NOMO-1 treated with dmso at 0.1 percent for 144 hours (cell line): ENCODE data around the gene LDLRAD3.

ENCODE experiments used
- DNase-seq: peaks from one replicate; lab custom pipeline; 2025; ENCODE audit not compliant: unreplicated experiment; lab: John Stamatoyannopoulos, UW

Gene LDLRAD3

DNA sequence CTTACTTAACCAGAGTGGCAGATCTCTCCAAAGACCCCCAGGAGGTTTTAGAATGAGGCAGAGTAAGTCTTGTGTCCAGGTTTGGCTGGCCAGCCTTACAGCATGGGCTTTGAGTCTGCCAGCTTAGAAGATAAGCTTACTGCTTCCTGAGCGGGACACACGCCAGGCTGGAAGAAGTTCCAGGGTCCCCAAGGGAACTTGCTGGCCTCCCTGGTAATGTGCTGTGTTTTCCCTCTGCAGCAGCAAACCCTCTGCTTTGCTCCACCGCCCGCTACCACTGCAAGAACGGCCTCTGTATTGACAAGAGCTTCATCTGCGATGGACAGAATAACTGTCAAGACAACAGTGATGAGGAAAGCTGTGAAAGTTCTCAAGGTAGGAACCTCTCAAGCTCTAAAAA is 154.2 kb downstream of the LDLRAD3 start:
- no peak for DNase-seq

DNA sequence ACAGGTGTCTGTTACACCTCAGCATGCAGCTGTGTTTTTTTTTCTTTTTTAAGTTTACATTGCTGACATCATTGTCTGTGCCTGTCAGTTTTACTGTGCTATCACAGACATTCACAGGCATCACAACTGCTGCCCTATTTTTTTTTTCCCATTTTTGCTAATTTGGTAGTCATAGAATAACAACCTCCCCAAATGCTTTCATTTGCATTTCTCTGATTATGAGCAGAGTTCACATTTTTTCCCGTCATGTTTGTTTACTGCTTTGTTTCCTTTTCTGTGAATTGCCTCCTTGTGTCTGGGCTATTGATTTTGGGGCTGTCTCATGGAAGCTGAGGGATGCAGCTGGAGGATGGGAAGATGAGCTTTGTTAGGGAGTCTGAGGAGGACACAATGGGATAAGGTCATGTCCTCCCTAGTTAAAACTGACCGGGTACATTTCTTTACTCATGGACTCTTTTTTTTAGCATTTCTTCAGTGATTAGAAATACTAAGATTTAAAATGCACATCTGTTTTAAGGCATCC is 155.1 kb downstream of the LDLRAD3 start:
- no peak for DNase-seq

DNA sequence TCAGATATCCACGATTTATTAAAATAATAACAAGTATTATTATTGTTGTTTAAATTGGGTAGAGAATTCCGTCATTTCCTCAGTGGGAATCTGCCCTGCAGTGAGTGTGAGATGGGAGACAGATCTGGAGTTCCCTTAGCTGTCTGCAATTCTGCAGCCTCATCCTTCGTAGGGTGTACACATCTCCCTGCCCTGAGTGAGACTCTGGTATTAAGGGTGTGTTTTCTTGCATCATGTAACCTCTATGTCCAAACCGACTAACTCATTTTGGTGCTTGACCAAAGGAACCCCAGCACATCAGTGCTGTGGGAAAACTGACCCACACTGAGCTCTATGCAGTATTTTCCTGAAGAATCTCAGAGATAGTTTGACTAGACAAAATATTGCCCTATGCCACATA is 157.6 kb downstream of the LDLRAD3 start:
- DNase-seq: no peak

DNA sequence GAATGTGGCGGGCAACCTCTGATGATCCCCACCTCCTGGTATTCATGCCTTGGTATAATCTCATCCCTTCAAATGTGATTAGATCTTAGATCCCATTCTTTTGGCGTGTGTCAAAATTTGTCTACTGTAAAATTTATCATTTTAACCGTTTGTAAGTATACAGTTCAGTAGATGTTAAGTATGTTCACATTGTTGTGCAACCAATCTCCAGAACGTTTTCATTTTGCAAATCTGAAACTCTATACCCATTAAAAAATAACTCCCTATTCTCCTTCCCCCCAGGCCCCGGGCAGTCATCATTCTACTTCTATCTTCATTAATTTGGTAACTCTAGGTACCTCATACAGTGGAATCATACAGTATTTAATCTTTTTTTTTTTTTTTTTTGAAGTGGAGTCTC is 159.0 kb downstream of the LDLRAD3 start:
- no peak for DNase-seq

DNA sequence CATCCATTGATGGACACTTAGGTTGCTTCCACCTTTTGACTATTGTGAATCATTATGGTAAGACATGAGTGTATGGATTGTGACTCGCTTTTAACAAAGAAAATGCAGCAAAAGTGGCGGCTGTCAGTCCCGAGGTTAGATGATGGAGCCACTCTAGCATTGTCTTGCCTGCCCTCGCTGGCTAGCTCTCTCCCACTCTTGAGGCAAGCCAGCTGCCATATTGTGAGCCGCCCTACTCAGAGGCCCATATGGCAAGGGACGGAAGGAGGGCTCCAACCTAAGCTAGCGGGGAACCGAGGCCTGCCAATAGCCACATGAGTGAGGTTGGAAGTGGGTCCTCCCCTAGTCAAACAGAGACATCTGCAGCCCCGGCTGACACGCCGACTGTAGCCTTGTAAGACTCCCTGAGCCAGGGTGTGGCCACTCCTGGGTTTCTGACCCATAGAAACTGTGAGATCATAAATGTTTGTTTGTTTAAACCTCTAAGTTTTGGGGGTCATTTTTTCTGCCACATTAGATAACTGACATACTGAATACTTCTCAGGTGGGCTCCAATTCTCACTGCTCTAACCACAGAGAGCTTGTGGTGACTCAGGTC is 160.2 kb downstream of the LDLRAD3 start:
- no peak for DNase-seq

DNA sequence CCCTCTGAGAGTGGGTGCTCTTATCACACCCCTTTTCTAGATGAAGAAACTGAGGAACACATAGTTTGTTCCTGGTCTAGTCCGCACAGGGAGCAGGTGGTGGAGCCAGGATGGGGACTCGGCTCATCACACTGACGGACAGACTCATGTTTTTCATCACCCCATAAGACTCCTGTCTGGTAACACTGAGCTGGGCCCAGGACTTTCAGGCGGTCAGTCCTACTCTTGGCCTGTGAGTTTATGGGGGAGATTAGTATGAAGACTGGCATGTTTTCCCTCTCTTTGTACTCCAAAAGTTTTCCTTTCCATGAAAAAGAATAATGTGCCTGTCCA is 160.8 kb downstream of the LDLRAD3 start:
- DNase-seq: no peak

DNA sequence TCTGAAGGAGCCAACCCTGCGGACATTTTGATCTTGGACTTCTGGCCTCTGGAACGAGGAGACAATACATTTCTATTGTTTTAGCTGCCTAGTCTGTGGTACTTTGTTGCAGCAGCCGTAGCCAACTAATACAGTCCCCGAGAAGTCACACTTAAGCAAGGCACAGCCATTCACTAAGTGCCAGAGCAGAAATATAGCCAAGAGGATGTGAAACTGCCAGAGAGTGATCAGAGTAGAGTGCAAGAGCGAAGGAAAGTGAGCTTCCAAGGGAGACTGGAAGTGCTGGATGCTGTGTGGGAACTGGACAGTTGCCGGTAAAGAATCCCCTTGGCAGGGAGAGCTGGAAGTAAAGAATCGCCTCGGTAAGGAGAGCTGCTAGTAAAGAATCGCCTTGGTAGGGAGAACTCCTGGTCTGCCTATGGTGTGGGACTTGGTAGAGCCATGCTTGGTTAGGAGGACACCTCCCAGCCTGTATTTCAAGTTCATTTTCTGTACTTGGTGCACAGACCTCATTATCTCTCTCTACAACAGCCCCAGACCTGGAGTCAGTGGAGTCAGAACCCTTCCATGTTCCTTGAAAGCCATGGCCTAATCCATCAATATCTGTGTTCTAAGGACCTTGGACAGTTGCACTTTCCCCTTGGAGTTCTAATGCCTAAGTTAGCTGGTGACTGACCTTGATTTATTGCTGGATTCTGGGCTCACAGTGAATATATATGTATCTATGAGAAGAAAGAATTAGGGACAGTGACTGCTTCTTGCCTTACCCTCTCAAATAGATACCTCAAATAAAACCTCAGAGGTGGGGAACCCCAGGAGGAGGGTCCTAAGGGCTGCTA is 162.1 kb downstream of the LDLRAD3 start:
- no peak for DNase-seq

DNA sequence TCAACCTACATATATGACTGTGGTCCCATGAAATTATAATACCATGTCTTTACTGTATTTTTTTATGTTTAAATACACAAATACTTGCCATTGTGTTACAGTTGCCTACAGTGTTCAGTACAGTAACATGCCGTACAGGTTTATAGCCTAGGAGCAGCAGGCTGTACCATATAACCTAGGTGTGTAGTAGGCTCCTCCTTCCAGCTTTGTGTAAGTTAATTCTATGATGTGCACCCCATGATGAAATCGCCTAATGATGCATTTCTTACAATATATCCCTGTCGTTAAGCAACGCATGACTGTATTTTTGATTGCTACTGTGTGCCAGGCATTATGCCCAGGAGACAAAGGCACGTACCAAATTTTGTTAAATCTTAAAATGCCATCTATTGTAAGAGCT is 163.7 kb downstream of the LDLRAD3 start:
- no peak for DNase-seq

DNA sequence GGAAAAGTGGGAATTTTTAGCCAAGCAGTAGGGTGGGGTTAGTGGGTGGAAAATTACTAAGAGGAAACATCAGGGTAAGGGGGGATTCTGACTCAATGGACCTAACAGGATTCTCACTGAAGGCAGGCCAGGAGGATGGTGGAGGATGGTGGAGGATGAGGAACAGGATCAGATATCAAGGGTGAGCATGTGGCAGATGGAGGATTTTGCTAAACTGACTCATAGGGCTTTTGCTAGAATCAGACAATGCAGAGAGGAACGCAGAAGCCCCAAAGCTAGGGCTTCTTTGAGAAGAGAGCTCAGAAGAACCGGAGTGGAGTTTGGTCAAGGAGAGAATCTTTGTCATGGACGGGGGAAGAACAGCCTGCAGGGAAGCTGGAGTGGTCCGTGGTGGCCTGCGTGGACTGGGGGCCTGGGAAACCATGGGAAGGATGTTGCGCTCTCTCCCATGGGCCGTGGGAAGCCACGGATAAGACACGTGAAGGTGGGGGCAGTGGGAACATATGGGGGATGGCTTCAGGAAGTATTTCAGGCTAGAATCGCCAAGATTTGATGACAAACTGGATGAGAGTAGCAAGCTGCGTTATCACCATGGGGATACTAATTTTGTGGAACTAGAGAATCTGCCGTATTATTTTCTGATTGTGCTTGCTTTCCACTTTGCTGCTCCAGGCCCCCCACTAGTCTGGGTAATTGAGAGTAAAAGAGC is 165.2 kb downstream of the LDLRAD3 start:
- DNase-seq: no peak

DNA sequence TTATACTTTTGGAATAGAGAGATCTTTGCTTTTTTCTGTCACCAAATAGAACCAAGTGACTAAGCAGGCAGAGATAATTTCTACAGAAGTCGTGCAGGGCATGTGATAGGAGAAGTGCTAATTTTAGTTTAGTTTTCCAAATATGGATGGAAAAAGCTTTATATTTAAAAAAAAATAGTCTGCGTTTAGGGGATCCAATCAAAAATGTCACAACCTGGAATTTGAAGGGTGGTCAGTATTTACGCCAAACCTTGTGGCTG is 165.7 kb downstream of the LDLRAD3 start:
- DNase-seq: no peak

DNA sequence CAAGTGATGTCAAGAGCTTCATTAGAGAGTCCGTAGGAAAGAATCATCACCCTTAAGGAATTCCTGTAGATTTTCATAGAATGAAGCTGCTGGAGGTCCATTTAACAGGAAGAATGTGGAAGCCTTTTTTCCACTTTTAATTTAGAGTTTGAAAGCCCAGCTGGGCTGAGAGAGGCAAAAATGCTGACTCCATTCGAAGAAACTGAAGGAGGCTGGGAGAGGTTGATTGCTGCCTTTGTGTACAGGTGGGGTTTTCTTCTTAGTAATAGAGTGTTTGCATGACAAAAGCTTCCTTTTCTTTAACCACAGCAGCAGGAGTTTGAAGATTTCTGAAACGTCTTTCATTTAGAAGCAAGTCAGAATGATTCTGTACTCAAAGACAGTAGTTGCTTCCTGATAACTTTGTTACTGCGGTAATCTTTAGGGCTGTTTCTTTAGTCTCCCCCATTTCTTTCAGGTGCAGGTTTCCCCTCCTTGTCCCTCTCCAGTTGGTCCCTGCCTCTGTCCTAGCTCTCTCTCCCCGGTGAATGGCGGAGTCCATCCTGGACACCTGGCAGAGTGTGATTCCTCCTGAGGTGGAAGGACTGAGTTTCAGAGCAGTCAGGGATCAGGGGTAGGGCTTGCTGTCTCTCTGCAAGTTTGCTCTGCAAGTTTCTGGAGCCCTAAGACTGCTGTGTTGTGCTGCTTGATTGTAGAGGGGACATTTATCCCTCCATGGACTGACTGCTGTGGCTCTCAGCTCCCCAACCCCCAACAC is 166.2 kb downstream of the LDLRAD3 start:
- DNase-seq: no peak

DNA sequence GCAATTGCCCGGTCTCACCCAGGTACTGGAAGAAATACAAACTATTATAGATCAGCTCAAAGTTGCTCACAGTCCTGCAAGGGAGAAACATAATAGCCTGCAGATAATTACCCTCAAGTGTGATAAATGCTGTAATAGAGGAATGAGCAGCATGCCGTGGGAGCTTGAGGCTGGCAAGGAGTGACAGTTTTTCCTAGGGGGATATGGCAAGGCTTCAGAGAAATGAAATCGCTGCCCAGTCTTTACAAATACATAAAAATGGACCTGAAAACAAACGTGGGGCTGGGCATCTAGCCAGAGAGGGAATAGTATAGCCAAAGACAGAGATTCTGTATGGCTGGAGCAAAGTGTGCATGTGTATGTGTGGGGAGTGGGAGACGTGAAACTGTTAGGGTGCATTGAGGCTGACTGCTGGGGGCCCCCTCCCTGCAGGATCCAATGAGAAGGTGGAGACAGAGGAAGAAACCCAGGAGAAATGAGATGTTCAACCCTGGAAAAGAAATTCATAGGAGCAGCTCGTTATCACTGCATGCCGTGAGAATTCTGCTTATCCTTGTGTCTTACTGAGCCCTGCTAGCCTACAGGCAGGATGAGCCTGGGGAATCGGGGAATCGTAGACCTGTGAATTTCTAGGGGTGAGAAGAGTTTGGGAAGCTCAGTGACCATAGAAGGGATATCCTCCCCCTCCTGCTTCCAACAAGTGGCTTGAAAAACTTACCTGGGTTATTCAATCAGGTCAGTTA is 167.0 kb downstream of the LDLRAD3 start:
- DNase-seq: no peak

DNA sequence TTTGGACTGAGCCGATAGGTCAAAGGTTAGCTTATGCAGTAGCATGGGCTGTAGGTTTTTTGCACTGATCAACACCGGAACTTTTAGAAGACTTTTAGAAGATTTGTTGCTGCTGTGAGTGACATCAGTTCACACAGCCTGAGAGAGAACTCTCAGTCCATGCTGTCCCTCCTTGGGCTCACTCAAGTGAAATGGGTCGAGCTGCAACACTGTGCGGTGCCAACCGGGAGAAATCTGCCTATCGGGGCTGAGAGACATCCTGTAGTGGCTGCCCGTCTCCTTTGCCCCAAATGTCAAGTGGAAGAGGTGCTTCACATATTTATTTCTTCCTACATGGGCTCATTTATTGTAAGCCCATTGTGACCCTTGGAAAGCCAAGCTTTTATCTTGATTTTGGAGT is 170.2 kb downstream of the LDLRAD3 start:
- no peak for DNase-seq

DNA sequence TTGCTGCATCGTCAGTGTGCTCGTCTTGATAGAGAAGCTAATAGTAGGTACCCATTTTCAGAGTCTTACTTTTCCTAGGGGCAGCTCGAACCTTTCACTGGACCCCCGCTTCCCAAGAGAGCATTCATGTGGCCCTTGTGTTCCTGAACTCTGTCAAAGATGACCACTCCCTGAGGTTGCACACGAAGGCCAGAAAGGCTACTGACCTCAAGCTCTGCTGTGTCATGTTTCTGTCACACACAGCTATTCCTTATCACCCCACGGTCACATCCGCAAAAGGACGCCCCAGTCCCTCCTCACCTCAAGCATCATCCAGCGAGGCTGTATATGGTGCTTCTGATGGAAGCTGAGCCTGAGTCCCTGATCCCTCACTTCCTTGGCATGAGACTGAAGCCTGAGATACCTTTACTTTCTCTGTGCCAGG is 171.5 kb downstream of the LDLRAD3 start:
- no peak for DNase-seq

DNA sequence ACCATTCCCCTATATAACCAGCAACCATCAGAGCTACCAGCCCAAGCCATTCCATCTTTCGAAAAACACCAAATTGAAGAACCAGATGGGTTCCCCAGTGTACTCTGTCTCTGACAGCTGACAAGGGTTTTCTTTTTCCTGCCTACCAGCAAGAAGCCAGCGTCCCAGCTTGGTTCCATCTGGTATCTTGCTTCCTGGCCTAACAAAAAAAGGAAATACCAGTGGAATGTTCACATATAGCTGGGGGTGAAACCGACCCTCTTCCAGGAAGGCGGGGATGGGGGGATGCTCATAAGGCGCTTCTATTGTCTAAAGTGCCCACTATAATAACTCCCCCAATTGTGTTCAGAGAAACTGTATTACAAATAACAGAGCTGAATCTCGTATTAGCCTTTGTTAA is 172.3 kb downstream of the LDLRAD3 start:
- DNase-seq: no peak

DNA sequence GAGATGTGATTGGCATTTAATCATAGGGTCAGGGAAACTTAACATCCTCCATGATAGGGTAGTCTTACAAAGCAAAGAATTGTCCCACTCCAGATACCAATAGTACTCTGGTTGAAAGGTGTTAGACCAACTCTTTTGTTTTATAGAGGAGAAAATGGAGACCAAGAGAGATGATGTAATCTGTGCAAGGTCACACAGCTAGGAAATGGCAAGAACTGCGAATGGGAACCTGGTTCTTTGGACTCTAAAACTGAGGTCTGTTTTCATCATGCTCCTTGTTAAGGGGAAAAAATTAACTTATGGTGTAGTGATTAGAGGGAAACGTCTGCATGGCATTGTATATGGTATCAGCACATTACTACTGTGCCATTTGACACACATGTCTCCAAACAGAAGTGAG is 174.2 kb downstream of the LDLRAD3 start:
- DNase-seq: no peak

DNA sequence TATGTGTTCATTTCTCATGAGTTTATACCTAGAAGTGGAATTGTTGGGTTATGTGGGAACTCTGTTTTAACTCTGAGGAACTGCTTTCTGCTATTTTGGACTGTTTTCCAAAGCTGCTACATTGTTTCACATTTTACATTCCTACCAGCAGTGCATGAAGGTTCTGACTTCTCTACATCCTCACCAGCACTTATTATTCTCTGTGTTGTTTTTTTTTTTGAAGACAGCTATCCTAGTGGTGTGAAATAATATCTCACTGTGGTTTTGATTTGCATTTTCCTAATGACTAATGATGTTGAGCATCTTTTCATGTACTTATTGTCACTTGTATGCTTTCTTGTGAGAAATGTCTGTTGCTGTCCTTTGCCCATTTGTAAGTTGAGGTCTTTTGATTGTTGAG is 175.4 kb downstream of the LDLRAD3 start:
- DNase-seq: no peak

DNA sequence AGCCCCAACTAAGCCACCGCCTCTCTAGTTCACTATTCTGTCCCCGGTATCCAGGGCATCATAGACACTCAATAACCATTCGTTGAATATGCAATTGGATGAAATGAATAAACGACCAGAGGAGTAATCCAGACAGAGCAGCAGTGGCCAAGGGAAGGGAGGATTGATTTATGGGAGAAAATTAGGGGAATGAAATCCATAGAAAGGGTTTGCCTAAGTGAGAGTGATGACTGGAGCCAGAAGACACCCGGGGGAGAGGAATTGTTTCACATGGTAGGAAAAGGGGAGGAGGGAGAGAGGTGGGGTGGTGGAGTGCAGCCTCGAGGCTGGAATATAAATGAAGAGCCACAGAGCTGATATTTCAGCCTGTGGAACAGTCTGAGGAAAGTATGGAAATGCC is 177.2 kb downstream of the LDLRAD3 start:
- no peak for DNase-seq

DNA sequence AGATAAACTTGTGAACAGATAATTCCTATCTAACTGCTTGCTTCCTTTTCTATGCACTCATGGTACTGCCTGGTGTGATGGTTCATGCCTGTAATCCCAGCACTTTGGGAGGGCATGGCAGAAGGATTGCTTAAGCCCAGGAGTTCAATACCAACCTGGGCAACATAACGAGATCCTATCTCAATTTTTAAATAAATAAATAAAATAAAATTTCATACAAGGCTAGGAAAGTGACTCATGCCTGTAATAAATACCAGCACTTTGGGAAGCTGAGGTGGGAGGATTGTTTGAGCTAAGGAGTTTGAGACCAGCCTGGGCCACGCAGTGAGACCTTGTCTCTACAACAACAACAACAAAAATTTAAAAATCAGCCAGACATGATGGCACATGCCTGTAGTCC is 178.8 kb downstream of the LDLRAD3 start:
- DNase-seq: no peak

DNA sequence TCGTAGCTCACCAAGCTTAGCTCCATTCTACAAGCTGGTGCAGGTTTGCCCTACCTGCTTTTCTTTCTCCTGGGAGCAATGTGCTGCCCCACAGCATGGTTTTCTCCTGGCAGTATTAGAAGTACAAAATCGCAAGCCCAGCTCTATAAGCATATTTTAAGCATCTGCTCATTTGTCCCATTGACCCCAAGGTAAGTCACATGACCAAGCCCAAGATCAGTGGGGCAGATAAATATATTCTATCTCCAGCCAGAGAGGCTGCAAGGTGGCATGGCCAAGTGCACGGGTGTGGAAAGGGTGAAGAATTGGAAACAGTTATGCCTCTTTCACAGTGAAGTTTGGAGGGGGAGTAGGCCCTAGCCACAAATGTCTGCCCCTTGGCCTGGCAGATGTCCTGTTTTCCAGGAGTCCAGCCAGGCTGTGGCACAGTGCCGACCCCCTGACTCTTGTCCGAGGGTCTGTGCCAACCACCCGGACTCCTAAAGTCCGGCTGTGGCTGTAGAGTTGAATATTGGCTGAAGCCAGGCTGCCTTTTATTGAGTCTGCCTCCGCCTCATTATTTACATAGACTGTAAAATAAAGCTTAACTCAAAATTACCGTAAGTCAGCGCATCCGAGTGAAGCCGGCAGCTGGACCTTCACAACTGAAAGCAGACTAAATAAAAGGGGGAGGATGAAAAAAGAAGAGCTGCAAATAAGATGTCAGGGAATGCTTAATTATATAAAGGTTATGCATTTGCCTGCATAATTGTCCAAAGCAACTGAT is 179.7 kb downstream of the LDLRAD3 start:
- DNase-seq: no peak
